ENCODE results near the gene MINDY4.

- TF ChIP-seq REST (tag by site-specific recombination; IDR thresholded peaks at IDR 0.05) (no peak), ZNF610 (tag by site-specific recombination; IDR thresholded peaks at IDR 0.05; ENCODE audit: borderline replicate concordance) (no peak), YY1 (tag by site-specific recombination; IDR thresholded peaks at IDR 0.05) (no peak), PRDM1 (tag by site-specific recombination; IDR thresholded peaks at IDR 0.05) (no peak), ZNF184 (tag by site-specific recombination; IDR thresholded peaks at IDR 0.05) (no peak), CTCF (tag by site-specific recombination; IDR thresholded peaks at IDR 0.05) (no peak), ZNF704 (tag by site-specific recombination; IDR thresholded peaks at IDR 0.05) (no peak), INSM2 (tag by site-specific recombination; IDR thresholded peaks at IDR 0.05) (no peak), ZFP41 (tag by site-specific recombination; IDR thresholded peaks at IDR 0.05; ENCODE audit: borderline replicate concordance) (no peak), ZNF843 (tag by site-specific recombination; IDR thresholded peaks at IDR 0.05) (no peak), ZNF510 (tag by site-specific recombination; IDR thresholded peaks at IDR 0.05; ENCODE audit: insufficient replicate concordance) (no peak), ZBTB1 (tag by site-specific recombination; IDR thresholded peaks at IDR 0.05) (no peak), MYNN (tag by site-specific recombination; IDR thresholded peaks at IDR 0.05; ENCODE audit: borderline replicate concordance) (no peak)
- TF ChIP-seq, protein P1, sequence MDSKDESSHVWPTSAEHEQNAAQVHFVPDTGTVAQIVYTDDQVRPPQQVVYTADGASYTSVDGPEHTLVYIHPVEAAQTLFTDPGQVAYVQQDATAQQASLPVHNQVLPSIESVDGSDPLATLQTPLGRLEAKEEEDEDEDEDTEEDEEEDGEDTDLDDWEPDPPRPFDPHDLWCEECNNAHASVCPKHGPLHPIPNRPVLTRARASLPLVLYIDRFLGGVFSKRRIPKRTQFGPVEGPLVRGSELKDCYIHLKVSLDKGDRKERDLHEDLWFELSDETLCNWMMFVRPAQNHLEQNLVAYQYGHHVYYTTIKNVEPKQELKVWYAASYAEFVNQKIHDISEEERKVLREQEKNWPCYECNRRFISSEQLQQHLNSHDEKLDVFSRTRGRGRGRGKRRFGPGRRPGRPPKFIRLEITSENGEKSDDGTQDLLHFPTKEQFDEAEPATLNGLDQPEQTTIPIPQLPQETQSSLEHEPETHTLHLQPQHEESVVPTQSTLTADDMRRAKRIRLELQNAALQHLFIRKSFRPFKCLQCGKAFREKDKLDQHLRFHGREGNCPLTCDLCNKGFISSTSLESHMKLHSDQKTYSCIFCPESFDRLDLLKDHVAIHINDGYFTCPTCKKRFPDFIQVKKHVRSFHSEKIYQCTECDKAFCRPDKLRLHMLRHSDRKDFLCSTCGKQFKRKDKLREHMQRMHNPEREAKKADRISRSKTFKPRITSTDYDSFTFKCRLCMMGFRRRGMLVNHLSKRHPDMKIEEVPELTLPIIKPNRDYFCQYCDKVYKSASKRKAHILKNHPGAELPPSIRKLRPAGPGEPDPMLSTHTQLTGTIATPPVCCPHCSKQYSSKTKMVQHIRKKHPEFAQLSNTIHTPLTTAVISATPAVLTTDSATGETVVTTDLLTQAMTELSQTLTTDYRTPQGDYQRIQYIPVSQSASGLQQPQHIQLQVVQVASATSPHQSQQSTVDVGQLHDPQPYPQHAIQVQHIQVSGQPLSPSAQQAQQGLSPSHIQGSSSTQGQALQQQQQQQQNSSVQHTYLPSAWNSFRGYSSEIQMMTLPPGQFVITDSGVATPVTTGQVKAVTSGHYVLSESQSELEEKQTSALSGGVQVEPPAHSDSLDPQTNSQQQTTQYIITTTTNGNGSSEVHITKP (tag by site-specific recombination; IDR thresholded peaks at IDR 0.05): no peak
These were observed 28.9 kb downstream of the MINDY4 start for GRCh38 chr7:30799976-30800661.
